Pons (tissue), 1 donor: Measurements from ENCODE around the gene SORCS2.

Experiments
- DNase-seq: peaks from one replicate; pipeline ENCODE4 v3.0.0-alpha.2; 2016; ENCODE audit warnings: low spot score

Gene SORCS2

GRCh38 chr4:7415927-7416686, 223.8 kb downstream of the SORCS2 start:
- DNase-seq = no peak

- no peak for DNase-seq
These were observed 224.6 kb downstream of the SORCS2 start for GRCh38 chr4:7416745-7417432.

- no peak for DNase-seq
These were observed 225.3 kb downstream of the SORCS2 start for GRCh38 chr4:7417639-7418038.

- no peak for DNase-seq
These were observed 226.0 kb downstream of the SORCS2 start for GRCh38 chr4:7418131-7418943.

- DNase-seq = peak; percentile 11
These were observed 227.8 kb downstream of the SORCS2 start for GRCh38 chr4:7419961-7420660.

GRCh38 chr4:7420661-7421040, 228.3 kb downstream of the SORCS2 start:
- no peak for DNase-seq

GRCh38 chr4:7421356-7422150, 229.2 kb downstream of the SORCS2 start:
- no peak for DNase-seq

- no peak for DNase-seq
These were observed 230.0 kb downstream of the SORCS2 start for GRCh38 chr4:7422151-7422897.

- DNase-seq = no peak
These were observed 230.5 kb downstream of the SORCS2 start for GRCh38 chr4:7422898-7423180.

- DNase-seq = no peak
These were observed 231.1 kb downstream of the SORCS2 start for GRCh38 chr4:7423391-7423790.

- peak; percentile 7 for DNase-seq
These were observed 231.6 kb downstream of the SORCS2 start for GRCh38 chr4:7423801-7424552.

- no peak for DNase-seq
These were observed 232.3 kb downstream of the SORCS2 start for GRCh38 chr4:7424553-7425111.

GRCh38 chr4:7425124-7425523, 232.8 kb downstream of the SORCS2 start:
- DNase-seq = no peak

GRCh38 chr4:7425591-7426468, 233.5 kb downstream of the SORCS2 start:
- DNase-seq = no peak

- no peak for DNase-seq
These were observed 234.3 kb downstream of the SORCS2 start for GRCh38 chr4:7426525-7427171.

- DNase-seq = no peak
These were observed 235.0 kb downstream of the SORCS2 start for GRCh38 chr4:7427361-7427760.

- no peak for DNase-seq
These were observed 235.5 kb downstream of the SORCS2 start for GRCh38 chr4:7427831-7428260.
